ENCODE measurements around the gene SPEG.
"Not testable (repeated sequence)": the region's sequence is repeated elsewhere in the genome, so short reads cannot be mapped to it uniquely, and the experiment has no call there.

The SPEG gene

DNA sequence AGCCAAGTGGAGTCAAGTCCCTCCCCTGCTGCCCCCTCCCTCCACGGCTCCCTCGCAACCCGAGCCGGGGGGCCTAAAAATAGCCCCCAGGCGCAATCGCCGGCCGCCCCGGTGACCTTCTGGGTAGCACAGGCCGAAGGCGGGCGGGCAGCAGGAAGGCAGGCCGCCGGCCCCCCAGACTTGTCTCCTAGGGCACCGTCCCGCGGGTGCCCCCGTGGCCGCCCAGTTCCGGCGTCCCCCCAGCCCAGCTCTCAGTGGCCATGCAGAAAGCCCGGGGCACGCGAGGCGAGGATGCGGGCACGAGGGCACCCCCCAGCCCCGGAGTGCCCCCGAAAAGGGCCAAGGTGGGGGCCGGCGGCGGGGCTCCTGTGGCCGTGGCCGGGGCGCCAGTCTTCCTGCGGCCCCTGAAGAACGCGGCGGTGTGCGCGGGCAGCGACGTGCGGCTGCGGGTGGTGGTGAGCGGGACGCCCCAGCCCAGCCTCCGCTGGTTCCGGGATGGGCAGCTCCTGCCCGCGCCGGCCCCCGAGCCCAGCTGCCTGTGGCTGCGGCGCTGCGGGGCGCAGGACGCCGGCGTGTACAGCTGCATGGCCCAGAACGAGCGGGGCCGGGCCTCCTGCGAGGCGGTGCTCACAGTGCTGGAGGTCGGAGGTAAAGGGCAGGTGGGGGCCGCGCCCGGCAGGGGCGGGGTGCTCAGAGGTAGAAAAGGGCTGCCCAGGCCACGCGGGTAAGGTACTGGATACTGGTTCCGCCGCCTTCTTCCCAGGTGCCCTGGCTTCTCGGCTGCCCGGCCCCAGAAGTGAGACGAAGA, at the start of gene SPEG:
Gene SPEG, plus strand, starts transcription at position 126 of the 808 bp plus-strand sequence. Its CDS starts 135 bp downstream, at position 261.
- DNase-seq, result peak; percentile 40

DNA sequence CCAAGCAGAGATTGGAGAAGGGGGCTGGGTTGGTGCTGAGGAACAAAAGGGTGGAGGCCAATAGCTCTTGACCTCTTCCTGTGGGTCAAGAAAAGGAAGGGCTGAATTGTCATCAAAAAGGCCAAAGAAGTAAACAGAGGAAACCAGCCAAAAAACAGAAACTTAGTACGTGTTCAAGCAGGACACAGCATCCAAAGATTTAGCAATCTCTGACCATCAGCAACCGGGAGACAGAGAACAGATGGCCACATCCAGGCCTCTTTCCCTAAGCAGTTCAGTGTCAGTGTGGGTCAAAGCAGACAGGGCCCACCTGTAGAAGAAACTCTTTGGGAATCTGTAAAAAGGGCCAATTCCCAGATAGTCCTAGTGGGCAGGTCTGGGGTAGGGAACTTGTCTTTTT, 49.8 kb upstream of the SPEG start:
- no peak for DNase-seq

DNA sequence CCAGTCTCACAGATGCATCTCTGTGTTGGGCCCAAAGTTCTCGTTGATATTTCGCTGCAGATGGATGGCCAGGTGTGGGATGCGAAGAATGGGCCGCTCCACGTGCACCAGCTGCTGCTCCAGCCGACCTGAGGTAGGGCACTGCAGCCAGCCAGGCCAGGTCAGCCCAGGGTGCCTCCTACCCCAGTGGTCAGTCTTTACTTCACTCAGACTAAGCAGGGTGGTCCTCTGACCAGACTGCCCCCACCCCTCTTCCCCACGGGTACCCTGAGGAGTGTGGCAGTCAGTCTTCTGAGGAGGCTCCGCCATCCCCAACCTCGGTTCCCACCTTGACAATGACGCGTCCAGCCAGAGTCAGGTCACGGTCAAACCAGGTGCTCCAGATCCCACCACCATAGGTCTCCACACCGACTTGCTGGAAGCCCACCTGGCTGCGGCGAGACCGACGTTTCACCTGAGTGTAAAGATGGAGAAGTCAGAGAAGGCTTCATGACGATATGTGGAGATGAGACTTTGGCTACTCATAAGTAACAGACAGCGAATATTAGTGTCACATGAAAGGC, 48.6 kb upstream of the SPEG start:
- DNase-seq, result no peak

DNA sequence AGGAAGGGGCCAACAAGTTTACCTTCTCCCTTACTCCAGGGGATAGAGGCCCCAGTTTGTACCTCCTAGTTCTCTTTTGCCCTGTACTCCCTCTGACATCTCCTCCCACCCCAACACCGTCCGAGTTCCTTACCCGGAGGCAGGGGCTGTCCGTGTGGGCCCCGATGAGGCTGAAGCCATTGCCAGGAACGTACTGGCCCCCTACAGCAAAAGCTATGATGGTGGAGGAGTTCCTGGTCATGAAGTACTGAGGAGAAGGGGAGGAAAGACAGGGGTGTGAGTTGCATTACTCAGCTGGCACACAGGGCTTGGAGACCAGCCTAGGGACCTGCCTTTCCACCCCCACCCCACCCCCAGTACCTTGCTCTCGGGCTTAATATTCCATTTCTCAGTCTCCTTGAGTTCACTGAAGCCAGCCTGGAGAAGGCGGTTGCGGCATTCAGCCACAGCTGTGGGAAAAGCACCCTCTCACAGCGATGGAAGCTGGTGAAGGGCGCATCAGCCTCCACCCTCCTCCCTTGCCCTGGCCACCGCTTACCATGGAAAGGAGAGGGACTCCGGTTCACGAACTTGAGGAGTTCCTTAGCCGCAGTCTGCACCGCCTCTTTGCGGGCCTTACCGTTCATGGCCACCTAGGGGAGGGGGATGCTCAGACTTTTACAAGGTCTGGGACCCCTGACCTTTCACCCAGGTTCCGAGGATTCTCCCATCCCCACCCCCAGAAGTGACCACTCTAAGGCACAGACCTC, 47.9 kb upstream of the SPEG start:
- DNase-seq, result no peak

DNA sequence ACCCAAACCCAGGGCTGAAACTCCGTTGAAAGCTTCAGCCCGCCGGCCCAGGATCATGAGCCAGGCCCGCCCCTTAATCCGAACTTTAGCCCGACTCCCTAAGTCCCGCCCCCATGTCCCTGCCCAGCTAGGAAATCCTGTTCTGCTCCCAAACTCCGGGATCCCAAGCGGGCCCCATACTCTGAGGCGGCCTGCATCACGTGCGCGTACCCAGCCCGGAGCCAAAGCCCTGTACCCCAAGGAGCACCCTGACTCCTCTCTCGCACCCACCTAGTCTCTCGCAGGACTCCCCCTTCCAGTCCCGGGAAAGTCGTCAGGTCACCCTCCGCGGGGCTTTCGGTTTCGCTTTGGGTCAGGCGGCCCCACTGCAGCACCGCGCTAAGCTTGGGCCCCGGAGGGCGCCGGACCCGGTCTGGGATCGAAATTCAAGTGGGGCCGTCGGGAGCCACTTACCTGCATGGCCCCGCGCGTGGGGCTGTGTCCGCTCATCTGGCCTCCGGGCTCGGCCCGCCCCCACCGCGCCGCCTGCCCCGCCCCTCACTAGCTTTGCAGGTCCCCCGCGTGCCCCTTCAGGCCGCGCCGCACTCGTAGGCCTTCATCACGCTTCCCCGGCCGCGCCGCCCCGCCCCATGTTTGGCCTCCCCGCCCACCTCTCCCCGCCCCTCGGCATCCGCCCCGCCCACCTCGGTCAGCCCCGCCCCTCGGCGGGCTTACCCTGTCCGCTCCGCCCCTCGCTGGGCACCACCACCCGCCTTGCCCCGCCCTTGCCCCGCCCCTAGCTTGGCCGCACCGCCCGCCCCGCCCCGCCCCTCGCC, 47.1 kb upstream of the SPEG start, which contains the start of gene DNPEP:
Gene DNPEP, minus strand, starts transcription at position 607 of the 815 bp plus-strand sequence. Its CDS starts 118 bp downstream, at position 489.
- DNase-seq, result peak; percentile 89

DNA sequence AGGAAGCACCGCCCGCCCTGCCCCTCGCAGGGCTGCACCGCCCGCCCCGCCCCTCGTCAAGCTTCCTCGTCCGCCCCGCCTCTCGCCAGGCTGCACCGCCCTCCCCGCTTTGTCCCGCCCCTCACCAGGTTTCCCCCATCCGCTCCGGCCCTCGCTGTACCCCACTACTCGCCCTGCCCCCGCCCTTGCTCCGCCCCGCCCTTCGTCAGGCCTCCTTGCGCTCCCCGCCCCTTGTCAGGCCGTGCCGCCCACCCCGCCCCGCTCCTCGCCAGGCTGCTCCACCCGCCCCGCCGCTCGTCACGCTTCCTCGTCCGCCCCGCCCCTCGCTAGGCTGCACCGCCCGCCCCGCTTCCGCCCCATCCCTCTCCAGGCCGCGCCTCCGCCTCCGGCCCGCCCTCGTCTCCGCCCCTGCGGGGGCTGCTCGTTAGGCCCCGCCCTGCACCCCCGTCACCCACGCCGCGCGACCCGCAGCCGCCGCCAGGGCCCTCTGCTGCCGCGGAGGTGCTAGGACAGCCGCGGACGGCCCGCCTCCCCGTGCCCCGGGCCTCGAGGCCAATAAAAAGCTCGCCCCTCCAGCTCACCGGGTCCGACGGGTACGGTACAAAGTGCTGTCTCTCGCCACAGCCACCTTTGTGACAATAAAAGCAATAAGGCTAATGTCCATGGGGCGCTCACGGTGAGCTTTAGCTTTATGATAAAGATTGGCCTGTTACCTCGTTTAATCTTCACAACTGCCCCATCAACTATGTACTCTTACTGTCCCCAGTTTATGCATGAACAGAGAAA, 46.3 kb upstream of the SPEG start:
- peak; percentile 92 for DNase-seq

DNA sequence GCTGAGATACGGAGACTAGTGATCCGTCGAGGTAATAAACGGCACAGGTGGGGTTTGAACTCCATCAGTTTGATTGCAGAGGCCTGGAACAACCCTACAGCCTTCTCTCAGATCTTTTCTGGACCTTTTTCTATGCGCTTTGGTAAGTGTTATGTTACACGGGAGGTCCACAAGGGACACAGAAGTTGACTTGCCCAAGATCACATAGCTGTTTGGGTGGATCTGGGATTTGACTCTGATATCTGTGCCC, 45.8 kb upstream of the SPEG start:
- DNase-seq, result no peak

DNA sequence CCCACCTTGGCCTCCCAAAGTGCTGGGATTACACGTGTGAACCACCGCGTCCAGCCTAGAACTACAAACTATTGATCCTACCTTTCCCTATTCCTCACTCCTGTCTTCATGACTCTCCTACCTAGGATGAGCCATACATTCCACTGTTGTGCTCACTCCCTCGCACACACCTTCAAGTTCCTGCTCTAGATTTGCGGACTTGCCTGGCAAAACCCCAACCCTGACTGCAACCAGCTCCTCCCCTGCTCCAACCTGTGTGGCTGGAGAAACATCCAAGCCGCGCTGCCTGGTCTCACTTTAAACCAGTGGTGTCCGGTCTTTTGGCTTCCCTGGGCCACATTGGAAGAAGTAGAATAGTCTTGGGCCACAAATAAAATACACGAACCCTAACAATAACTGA, 41.9 kb upstream of the SPEG start:
- DNase-seq, result no peak

DNA sequence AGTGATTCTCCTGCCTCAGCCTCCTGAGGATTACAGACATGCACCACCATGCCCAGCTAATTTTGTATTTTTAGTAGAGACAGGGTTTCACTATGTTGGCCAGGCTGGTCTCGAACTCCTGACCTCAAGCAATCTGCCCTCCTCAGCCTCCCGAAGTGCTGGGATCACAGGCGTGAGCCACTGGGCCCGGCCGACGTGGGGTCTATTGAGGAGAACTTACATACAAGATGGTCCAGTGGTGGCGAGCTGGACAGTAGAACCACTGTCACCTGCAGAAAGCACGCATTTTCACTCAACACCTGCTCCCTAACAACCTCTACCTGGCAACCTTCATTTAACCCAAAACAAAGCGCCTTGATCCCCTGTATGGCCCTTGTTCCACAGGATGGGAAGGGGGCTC, 39.6 kb upstream of the SPEG start:
- not testable (repeated sequence) for DNase-seq

DNA sequence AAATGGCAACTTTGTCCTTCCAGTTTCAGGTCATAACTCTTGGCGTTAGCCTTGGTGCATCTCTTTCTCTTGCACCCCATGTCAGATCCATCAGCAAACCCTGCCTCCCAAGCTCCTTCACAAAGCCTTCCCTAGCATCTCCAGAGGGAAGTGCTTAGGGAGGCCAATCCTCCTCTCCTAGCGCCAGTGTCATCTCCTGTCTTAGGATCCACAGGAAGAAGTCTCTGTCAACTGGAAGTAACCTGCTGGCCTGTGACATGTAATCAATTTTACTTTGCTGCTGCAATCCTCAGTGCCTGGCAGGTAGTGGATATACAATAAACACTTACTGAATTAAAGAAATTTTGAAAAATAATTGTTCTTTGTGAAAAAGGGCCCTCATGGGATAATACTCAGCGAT, 39.0 kb upstream of the SPEG start:
- no peak for DNase-seq

DNA sequence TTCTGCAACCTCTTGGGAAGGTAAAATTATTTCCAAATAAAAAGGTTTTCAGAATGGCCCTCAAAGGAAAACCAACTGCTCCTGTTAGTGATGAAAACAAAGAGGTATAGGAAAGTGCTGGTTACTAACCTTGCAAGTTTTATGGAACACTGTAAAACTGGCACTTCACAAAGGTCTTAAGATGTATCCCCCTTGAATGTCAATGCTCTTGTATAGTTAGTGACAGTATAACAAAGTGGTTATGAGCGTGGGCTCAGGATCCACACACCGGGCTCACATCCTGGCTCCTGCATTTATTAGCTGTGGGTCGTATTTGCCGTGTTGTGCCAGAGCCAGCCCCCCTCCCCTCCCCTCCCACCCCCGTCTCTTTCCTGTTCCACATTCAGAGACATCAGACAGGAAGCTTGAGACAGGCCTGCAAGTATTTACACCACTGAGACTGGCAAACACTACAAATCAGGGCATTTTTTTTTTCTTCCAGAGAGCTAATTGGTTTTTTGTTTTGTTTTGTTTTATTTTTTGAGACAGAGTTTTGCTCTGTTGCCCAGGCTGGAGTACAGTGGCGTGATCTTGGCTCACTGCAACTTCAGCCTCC, 37.7 kb upstream of the SPEG start:
- DNase-seq, result no peak

DNA sequence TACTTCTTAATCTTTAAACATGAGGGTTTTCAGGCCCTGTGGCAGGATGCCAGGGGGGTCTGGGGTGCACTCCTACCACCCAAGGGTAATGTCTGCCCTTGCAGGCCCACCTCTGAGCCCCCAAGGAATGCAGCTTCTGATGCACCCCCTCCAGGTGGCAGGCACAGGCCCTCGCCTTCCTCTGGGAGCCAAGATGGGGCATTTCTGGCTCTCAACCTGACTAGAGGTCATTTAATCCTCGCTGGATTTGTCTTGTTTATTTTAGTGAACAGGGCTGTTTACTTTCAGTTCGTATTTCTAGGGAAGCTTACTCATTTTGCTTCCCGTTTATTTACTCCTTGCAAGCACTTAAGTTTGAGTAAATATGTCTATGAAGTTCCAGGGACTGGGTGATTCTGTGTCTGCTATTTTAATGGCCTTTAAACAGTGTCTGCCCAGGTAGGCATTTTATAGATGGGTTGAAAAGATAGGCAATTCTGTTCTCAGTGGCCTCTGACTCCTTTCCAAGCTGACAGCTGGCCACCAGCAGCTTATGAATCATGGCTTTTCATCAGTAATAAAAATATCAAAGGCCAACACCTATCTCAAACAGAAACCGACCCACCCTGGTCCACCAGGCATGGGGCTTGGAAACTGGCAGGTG, 35.8 kb upstream of the SPEG start:
- peak; percentile 79 for DNase-seq

DNA sequence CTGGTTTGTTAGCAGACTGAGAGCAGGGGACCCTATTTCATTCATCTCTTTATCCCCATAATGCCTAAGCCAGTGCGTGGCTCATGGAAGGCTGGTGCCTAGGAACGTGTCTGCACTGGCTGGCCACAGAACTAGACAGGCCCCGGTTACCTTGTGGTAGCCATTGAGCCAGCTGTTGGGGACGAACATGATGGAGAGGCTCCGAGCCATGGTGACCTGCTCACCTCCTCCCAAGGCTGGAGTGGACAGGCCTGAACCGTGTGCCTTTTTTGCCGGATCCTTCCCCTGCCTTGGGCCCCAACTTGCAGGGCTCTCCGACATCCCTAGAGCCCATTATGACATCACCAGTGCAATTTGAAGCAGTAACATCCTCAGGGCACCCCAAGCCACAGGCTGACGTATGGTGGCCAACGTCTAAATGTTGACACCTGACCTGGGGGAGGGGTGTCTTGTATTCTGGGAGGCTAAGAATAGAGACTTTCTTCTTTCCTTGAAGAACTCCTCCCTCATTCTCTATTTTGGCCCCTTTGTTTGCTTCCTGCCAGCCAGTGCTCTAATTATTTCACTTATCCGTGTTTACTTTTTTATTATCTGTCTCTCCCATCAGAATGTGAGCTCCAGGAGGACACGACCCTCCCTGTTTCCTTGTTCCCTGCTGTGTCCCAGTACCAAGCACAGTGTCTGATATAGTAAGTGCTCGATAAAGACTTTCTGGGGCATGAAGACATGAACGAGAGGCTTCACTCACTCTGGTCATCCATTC, 34.7 kb upstream of the SPEG start:
- peak; percentile 67 for DNase-seq

DNA sequence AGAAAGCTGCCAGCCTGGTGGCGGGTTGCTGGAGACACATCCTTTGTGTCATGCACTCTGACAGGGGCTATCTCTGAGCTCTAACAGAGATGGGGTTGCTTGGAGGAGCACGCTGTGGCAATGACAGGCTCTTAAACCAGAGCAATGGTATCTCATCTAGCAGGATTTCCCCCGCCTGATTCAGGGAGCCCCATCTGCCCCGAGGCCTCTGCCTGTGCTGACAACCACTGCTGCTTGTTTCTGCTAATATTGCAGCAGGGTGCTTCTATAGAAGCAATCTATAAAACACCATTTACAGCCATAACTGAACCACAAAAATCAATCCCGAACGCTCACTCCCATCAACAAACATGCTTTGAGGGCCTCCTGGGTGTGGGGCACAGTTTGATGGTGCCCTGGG, 34.1 kb upstream of the SPEG start:
- no peak for DNase-seq

DNA sequence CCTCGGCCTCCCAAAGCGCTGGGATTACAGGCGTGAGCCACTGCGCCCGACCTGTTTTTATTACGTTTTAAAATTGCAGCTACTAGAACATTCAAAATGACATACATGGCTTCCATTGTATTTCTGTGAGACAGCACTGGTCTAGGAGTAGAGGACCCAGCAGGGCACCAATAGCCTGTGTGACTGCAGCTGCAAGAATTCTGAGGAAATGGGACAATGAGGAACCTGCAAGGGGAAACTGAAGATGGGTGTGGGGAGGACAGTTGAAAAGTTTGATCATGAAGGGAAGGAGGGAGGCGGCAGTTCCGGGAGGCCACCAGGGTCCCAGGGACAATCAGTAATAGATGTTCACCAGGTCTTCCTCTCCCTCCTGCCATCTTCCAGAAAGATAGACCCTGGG, 33.0 kb upstream of the SPEG start:
- no peak for DNase-seq

DNA sequence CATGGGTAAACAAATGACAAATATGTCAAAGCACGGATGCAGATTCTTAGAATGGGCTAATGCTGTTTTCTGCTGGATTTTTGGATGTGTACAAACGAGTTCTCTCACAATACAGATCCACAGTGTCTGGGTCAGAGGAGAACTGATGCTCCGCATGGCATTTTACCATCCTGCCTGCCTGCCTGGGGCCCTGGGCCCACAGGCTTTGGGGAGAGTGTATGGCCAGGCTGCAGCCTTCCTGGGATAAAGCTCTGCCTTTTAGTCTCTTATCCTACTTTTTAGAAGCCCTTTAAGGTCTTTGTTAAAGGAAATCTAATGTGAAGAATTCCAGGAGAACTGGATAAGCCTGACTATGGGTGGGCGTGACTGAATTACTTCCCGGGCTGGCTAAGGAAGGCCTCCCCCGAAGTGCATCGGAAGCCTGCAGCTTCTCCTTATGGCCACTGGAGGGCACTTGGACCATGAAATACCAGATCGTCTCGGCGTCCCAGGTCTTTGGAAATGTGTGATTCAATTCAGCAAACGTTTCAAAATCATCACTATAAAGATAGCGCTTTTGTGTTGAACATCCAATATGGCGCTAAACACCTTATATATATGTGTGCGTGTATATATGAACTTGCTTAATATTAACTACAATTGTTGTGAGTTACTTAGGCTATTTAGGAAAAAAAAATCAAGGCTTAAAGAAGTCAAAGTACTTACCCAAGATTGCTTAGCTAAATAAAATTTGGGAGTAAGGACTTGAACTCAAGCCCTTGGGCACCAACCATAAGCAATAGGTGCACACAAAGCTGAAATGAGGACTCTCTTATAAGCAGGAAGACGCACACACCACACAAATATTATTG, 31.8 kb upstream of the SPEG start:
- DNase-seq, result peak; percentile 72

DNA sequence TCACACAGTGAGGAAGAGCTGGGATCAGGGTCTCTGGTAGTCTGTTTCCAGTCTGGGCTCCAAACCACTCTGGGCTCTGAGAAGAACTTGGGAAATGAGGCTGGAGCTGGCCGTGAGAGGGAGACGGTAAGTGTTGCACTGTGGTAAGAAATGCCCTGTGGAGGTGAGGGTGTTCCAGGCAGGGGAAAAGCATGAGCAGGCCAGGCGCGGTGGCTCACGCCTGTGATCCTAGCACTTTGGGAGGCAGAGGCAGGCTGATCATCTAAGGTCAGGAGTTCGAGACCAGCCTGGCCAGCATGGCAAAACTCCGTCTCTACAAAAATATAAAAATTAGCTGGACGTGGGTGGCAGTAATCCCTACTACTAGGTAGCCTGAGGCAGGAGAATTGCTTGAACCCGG, 30.8 kb upstream of the SPEG start:
- DNase-seq, result no peak

DNA sequence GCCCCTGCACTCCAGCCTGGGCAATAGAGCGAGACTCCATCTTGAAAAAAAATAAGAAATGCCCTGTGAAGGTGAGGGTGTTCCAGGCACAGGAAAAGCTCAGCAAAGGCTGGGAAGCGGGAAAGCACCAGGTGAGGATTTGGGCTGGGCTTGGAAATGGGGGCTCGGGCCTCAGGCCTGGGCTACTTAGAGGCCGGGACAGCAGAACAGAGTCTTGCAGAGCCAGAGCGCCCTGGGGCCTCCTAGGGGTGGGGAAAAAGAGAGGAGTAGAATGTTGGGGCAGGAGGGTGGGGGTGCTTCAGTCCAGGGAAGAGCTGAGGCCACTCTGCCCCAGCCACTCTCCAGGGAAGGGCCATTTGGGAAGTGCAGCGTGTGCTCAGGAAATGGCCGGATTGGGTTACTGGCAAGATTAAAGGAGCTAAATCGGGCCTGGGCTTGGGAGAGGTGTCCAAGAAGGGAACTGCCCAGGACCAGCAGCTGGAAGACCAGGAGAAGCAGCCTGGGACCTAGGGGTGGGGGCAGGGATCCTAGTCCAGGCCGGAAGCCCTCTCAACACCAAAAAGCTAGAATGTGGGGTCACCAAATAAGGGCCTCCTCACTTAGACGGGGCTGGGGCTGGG, 30.2 kb upstream of the SPEG start:
- DNase-seq, result no peak

DNA sequence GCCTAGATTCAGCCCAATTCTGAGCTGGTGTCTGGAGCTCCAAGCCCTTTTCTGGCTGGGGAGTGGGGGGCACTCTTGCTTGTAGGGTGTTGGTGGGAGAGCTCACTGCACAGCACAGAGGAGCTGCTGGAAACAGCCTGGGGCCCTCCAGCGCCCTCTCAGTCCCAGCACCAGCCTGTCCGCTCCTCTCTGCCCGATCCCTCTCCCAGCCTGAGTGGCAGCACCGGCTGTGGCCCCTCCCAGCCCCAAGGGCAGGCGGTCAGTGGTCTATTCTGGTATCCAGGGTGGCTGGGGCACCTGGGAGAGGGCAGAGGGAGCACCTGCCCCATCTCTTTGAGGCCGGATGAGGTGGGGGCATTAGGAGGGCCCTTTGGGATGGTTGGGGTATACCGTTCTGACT, 29.7 kb upstream of the SPEG start:
- DNase-seq, result no peak

Data from NCI-H146 (cell line).